Breast epithelium (tissue), 3 donors: ENCODE results near the gene ARHGAP31.

Source experiments
- CTCF ChIP-seq, 3 donors: fragments of 450-650 bp; IDR thresholded peaks; one replicate each; pipeline ENCODE4 v1.5.1; 2016 to 2017; ENCODE audit warnings: antibody characterized with exemption in 3 of 3, mild to moderate bottlenecking in 3 of 3, moderate library complexity in 3 of 3
- POLR2AphosphoS5 ChIP-seq, 3 donors: sonication (generic); formaldehyde crosslinking; IDR thresholded peaks; one replicate each; pipeline ENCODE4 v1.6.1; 2017; ENCODE audit warnings: antibody characterized with exemption in 3 of 3

- no peak for TF ChIP-seq CTCF (IDR thresholded peaks at IDR 0.05)
- TF ChIP-seq POLR2AphosphoS5 (IDR thresholded peaks at IDR 0.05), result no peak
Measured at GRCh38 chr3:119305286-119305685, 11.1 kb downstream of the ARHGAP31 start.
